NT2/D1 (cell line): ENCODE data around the gene ARHGEF38.
"Not testable (repeated sequence)": the region's sequence is repeated elsewhere in the genome, so short reads cannot be mapped to it uniquely, and the experiment has no call there.

Experiments
- SUZ12 ChIP-seq: IDR thresholded peaks from 2 replicates; pipeline ENCODE4 v1.6.1; 2011; ENCODE audit not compliant: insufficient read length, insufficient read depth; ENCODE audit errors: extremely low read depth
- YY1 ChIP-seq: IDR thresholded peaks from 2 replicates; pipeline ENCODE4 v1.6.1; 2011; ENCODE audit not compliant: insufficient read length, insufficient read depth
- ZNF274 ChIP-seq: IDR thresholded peaks from 2 replicates; pipeline ENCODE4 v1.6.1; 2011; ENCODE audit warnings: mild to moderate bottlenecking, low read depth, low read length

DNA sequence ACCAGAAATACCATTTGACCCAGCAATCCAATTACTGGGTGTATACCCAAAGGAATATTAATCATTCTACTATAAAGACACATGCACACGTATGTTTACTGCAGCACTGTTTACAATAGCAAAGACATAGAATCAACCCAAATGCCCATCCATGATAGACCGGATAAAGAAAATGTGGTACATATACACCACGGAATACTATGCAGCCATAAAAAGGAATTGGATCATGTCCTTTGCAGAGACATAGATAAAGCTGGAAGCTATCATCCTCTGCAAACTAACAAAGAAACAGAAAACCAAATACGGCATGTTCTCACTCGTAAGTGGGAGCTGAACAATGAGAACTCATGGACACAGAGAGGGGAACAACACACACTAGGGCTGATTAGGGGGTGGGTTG is 57.4 kb downstream of the ARHGEF38 start:
- TF ChIP-seq YY1, SUZ12, ZNF274: not testable (repeated sequence)
